Osteoblast (primary cell): Measurements from ENCODE around the gene PIAS1. TPM values are rescaled to one million over a fixed set of nuclear protein-coding genes. Genes with fewer than 3 reads are reported as not detected.

Experiments used
- DNase-seq: peaks from one replicate; pipeline ENCODE4 v3.0.0; 2011; ENCODE audit warnings: low spot score, mixed read lengths; ENCODE audit not compliant: insufficient read length; ENCODE audit errors: missing footprints
- H2AFZ ChIP-seq: 2 replicates; pipeline ENCODE4 v1.6.0; 2011; ENCODE audit warnings: mild to moderate bottlenecking, low read length
- H3K27ac ChIP-seq: 2 replicates; pipeline ENCODE4 v1.5.1; 2011; ENCODE audit warnings: mild to moderate bottlenecking, low read depth, low read length, moderate library complexity
- H3K27me3 ChIP-seq: 2 replicates; pipeline ENCODE4 v1.6.0; 2012; ENCODE audit warnings: mild to moderate bottlenecking, control low read depth, inconsistent platforms, low read length, moderate library complexity; ENCODE audit not compliant: insufficient read depth
- H3K36me3 ChIP-seq: 2 replicates; pipeline ENCODE4 v1.5.1; 2011; ENCODE audit warnings: mild to moderate bottlenecking, low read length, control low read depth, moderate library complexity; ENCODE audit not compliant: insufficient read depth
- H3K4me1 ChIP-seq: 2 replicates; pipeline ENCODE4 v1.5.1; 2011; ENCODE audit warnings: mild to moderate bottlenecking, low read length, control low read depth, moderate library complexity; ENCODE audit not compliant: insufficient read depth
- H3K4me2 ChIP-seq: 2 replicates; pipeline ENCODE4 v1.6.0; 2011; ENCODE audit warnings: mild to moderate bottlenecking, low read length; ENCODE audit not compliant: insufficient read depth
- H3K4me3 ChIP-seq: fragments of 200-600 bp; sonication (generic); 3 replicates; pipeline ENCODE4 v1.5.1; 2012; ENCODE audit warnings: mild to moderate bottlenecking, low read length, inconsistent platforms; ENCODE audit not compliant: insufficient read depth
- H3K79me2 ChIP-seq: 2 replicates; pipeline ENCODE4 v1.6.0; 2012; ENCODE audit warnings: mild to moderate bottlenecking, low read length, control low read depth, inconsistent platforms; ENCODE audit not compliant: insufficient read depth
- H3K9me3 ChIP-seq: 2 replicates; pipeline ENCODE4 v1.5.1; 2011; ENCODE audit warnings: low read depth, low read length, control low read depth
- H4K20me1 ChIP-seq: 2 replicates; pipeline ENCODE4 v1.6.0; 2012; ENCODE audit warnings: mild to moderate bottlenecking, low read length, control low read depth; ENCODE audit not compliant: insufficient read depth
- CTCF ChIP-seq: IDR thresholded peaks from 2 replicates; pipeline ENCODE4 v1.5.1; 2011; ENCODE audit warnings: mild to moderate bottlenecking, low read depth, low read length, moderate library complexity; ENCODE audit errors: extremely low read depth
- total RNA-seq: library from RNA; depleted of rRNA; stranded (reverse); fragments of >200 nt; gene quantifications from 2 replicates; pipeline ENCODE4 v1.2.3, GENCODE V29; 2012

The PIAS1 gene
- total RNA-seq, 1 donor = 29.0 TPM

GRCh38 chr15:68034719-68035293 is 19.3 kb upstream of the PIAS1 start:
- Histone ChIP-seq H3K27me3 (peaks cover 10% of the 10 kb centered on the region), H3K9me3 (no peaks in the 10 kb centered on the region), H3K4me3 (no peak overlapping the region), H3K36me3 (no peaks in the 10 kb centered on the region), H4K20me1 (no peaks in the 10 kb centered on the region), H3K4me2 (no peak overlapping the region), H3K79me2 (no peaks in the 10 kb centered on the region), H2AFZ (no peak overlapping the region), H3K27ac (no peak overlapping the region), H3K4me1 (peaks cover 7% of the 10 kb centered on the region)
- DNase-seq = no peak
- TF ChIP-seq CTCF = no peak

DNA sequence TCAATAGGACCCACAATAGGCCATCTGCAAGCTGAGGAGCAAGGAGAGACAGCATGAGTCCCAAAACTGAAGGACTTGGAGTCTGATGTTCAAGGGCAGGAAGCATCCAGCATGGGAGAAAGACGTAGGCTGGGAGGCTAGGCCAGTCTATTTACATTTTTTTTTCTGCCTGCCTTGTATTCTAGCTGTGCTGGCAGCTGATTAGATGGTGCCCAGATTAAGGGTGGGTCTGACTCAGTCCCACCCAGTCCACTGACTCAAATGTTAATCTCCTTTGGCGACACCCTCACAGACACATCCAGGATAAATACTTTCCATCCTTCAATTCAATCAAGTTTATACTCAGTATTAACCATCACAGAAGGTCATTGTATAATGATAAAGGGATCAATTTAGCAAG is 15.9 kb upstream of the PIAS1 start:
- Histone ChIP-seq H4K20me1 (no peaks in the 10 kb centered on the region), H3K9me3 (peaks cover 4% of the 10 kb centered on the region), H3K4me2 (no peak overlapping the region), H2AFZ (no peak overlapping the region), H3K36me3 (no peaks in the 10 kb centered on the region), H3K27ac (no peak overlapping the region), H3K27me3 (peaks cover 26% of the 10 kb centered on the region), H3K79me2 (no peaks in the 10 kb centered on the region), H3K4me1 (peaks cover 7% of the 10 kb centered on the region), H3K4me3 (no peak overlapping the region)
- DNase-seq = no peak
- TF ChIP-seq CTCF = no peak

DNA sequence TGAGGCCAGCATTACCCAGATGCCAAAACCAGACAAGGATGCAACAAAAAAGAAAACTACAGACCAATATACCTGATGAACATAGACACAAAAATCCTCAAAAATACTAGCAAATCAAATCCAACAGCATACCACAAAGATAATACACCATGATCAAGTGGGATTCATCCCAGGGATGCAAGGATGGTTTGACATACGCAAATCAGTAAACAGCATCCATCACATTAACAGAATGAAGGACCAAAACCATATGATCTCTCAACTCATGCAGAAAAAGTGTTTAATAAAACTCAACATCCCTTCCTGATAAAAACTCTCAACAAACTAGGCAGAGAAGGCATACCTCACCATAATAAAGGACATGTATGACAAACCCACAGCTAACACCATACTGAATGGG is 14.0 kb upstream of the PIAS1 start:
- Histone ChIP-seq H2AFZ (no peak overlapping the region), H3K9me3 (peaks cover 4% of the 10 kb centered on the region), H3K4me3 (no peak overlapping the region), H3K79me2 (no peaks in the 10 kb centered on the region), H4K20me1 (no peaks in the 10 kb centered on the region), H3K27ac (no peak overlapping the region), H3K27me3 (peaks cover 26% of the 10 kb centered on the region), H3K36me3 (no peaks in the 10 kb centered on the region), H3K4me1 (peaks cover 7% of the 10 kb centered on the region), H3K4me2 (no peak overlapping the region)
- no peak for DNase-seq
- TF ChIP-seq CTCF = no peak

- no peaks in the 10 kb centered on the region for H4K20me1 ChIP-seq
- H3K36me3 ChIP-seq = no peaks in the 10 kb centered on the region
- no peaks in the 10 kb centered on the region for H3K79me2 ChIP-seq
- peaks cover 9% of the 10 kb centered on the region for H3K9me3 ChIP-seq
- no peak overlapping the region for H3K4me3 ChIP-seq
- H3K27me3 ChIP-seq = peaks cover 26% of the 10 kb centered on the region
- no peak for TF ChIP-seq CTCF
- H2AFZ ChIP-seq = no peak overlapping the region
- H3K4me1 ChIP-seq = no peaks in the 10 kb centered on the region
- DNase-seq = no peak
- H3K4me2 ChIP-seq = no peak overlapping the region
- H3K27ac ChIP-seq = no peak overlapping the region
Observed at GRCh38 chr15:68042156-68042854, 11.8 kb upstream of the PIAS1 start.
